ENCODE data around the gene CA10. TPM values are rescaled to one million over a fixed set of nuclear protein-coding genes. Genes with fewer than 3 reads are reported as not detected.

Gene CA10
- total and polyA plus RNA-seq, 2 donors (not counting 1 experiment from before 2014, with no cell fraction given) = not detected

DNA sequence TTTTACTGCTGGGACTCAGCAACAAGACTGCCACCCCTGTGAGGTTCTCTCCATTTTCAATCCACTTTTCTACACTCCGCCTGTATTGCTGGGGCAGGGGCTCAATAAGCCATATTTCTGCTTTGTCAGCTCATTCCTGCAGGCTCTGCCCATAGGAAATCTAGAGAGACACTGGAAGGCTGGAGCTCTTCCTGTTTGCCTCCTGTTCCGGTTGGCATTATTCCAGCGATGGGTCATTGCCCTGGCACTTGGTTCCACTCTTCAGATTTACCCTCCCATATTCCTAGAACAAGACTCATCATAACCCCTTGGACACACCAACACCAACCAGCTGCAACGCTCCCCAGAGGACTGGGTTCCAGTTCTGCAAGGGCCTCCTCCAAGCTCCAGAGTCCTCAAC, 210.4 kb downstream of the CA10 start:
- Histone ChIP-seq H2AFZ (ENCODE audit: low read length) (no peak overlapping the region), H3K9me3 (ENCODE audit: control insufficient read depth, insufficient read depth, low read depth, low read length) (no peaks in the 10 kb centered on the region), H4K20me1 (ENCODE audit: control insufficient read depth, extremely low read depth, insufficient read depth, low read length) (no peaks in the 10 kb centered on the region), H3K79me2 (ENCODE audit: control insufficient read depth, insufficient read depth, low read length) (no peaks in the 10 kb centered on the region), H3K27ac (ENCODE audit: insufficient read depth, low read length) (no peak overlapping the region), H3K27me3 (ENCODE audit: control insufficient read depth, insufficient read depth, low read length) (no peaks in the 10 kb centered on the region), H3K9ac (ENCODE audit: insufficient read depth, low read length) (no peak overlapping the region), H3K4me3 (replicated peaks in 1 of 4; ENCODE audit: control extremely low read depth in 1 of 4, insufficient read depth in 1 of 4, low read depth in 3 of 4, low read length in 4 of 4) (no peak overlapping the region), H3K36me3 (ENCODE audit: control insufficient read depth, insufficient read depth, low read length) (no peaks in the 10 kb centered on the region), H3K4me1 (ENCODE audit: control insufficient read depth, extremely low read depth, insufficient read depth, low read length) (no peaks in the 10 kb centered on the region), H3K4me2 (ENCODE audit: extremely low read depth, insufficient read depth, low read length) (no peak overlapping the region)
- DNase-seq (ENCODE audit: low read depth in 2 of 2) = no peak
- TF ChIP-seq EZH2 (IDR thresholded peaks at IDR 0.05; ENCODE audit: low read length, missing control alignments) = no peak
- TF ChIP-seq, protein P1, sequence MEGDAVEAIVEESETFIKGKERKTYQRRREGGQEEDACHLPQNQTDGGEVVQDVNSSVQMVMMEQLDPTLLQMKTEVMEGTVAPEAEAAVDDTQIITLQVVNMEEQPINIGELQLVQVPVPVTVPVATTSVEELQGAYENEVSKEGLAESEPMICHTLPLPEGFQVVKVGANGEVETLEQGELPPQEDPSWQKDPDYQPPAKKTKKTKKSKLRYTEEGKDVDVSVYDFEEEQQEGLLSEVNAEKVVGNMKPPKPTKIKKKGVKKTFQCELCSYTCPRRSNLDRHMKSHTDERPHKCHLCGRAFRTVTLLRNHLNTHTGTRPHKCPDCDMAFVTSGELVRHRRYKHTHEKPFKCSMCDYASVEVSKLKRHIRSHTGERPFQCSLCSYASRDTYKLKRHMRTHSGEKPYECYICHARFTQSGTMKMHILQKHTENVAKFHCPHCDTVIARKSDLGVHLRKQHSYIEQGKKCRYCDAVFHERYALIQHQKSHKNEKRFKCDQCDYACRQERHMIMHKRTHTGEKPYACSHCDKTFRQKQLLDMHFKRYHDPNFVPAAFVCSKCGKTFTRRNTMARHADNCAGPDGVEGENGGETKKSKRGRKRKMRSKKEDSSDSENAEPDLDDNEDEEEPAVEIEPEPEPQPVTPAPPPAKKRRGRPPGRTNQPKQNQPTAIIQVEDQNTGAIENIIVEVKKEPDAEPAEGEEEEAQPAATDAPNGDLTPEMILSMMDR (conservative IDR thresholded peaks at IDR 0.05 in 1 of 2, IDR thresholded peaks at IDR 0.05 in 1 of 2; ENCODE audit: low read depth in 1 of 2, low read length in 2 of 2) = no peak

DNA sequence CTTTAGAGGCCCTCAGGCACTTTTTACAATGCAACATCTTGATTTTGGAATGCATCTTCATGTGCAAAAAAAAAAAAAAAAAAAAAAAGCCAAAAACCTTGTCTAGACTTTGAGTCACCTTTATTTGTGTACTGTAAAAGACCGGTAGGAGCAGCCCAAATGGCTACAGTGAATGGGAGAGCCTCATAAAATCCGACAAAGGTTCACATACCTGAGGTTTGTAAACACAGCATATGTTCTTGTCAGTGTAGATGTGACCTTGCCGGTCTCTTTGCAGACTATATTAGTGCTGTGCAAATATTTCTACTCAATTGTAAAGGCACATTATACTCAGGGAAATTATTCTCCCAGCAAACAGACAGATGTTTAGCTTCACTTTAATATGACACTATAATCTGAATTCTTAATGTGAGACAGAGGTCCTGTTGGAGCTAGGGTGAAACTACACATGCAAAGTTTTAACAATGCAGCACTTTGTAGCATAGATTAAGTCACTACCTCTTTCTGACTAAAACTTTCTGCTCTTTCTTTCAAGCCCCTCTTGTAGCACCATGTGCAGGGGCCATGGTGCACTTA, 211.3 kb downstream of the CA10 start:
- Histone ChIP-seq H3K79me2 (ENCODE audit: control insufficient read depth, insufficient read depth, low read length) (no peaks in the 10 kb centered on the region), H3K27me3 (ENCODE audit: control insufficient read depth, insufficient read depth, low read length) (no peaks in the 10 kb centered on the region), H3K4me2 (ENCODE audit: extremely low read depth, insufficient read depth, low read length) (no peak overlapping the region), H3K36me3 (ENCODE audit: control insufficient read depth, insufficient read depth, low read length) (no peaks in the 10 kb centered on the region), H4K20me1 (ENCODE audit: control insufficient read depth, extremely low read depth, insufficient read depth, low read length) (no peaks in the 10 kb centered on the region), H3K9me3 (ENCODE audit: control insufficient read depth, insufficient read depth, low read depth, low read length) (no peaks in the 10 kb centered on the region), H3K4me3 (replicated peaks in 1 of 4; ENCODE audit: control extremely low read depth in 1 of 4, insufficient read depth in 1 of 4, low read depth in 3 of 4, low read length in 4 of 4) (no peak overlapping the region), H3K27ac (ENCODE audit: insufficient read depth, low read length) (no peak overlapping the region), H3K9ac (ENCODE audit: insufficient read depth, low read length) (no peak overlapping the region), H2AFZ (ENCODE audit: low read length) (no peak overlapping the region), H3K4me1 (ENCODE audit: control insufficient read depth, extremely low read depth, insufficient read depth, low read length) (no peaks in the 10 kb centered on the region)
- no peak for TF ChIP-seq EZH2 (IDR thresholded peaks at IDR 0.05; ENCODE audit: low read length, missing control alignments)
- TF ChIP-seq, protein P1 (conservative IDR thresholded peaks at IDR 0.05 in 1 of 2, IDR thresholded peaks at IDR 0.05 in 1 of 2; ENCODE audit: low read depth in 1 of 2, low read length in 2 of 2) = no peak
- DNase-seq (ENCODE audit: low read depth in 2 of 2) = no peak

DNA sequence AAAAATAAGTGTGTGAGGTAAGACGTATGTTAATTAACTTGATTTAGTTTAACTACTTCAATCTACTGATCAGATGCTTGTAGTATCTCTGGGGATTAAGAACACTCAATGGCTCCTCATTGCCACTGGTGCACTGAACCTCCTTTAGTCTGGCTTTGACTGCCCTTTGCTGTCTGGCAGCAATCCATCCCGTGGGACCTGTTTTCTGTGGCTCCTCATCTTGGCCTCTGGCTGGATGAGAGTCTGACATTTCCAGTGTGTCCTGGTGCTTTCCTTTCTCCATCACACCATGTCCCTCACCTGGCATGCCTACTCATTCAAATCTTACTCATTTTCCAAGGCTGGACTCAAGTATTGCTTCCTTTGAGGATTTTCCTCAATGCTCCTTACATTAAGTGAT, 212.2 kb downstream of the CA10 start:
- no peaks in the 10 kb centered on the region for H4K20me1 ChIP-seq (ENCODE audit: control insufficient read depth, extremely low read depth, insufficient read depth, low read length)
- no peaks in the 10 kb centered on the region for H3K36me3 ChIP-seq (ENCODE audit: control insufficient read depth, insufficient read depth, low read length)
- H3K4me3 ChIP-seq (replicated peaks in 1 of 4; ENCODE audit: control extremely low read depth in 1 of 4, insufficient read depth in 1 of 4, low read depth in 3 of 4, low read length in 4 of 4) = no peak overlapping the region
- TF ChIP-seq, protein P1 (conservative IDR thresholded peaks at IDR 0.05 in 1 of 2, IDR thresholded peaks at IDR 0.05 in 1 of 2; ENCODE audit: low read depth in 1 of 2, low read length in 2 of 2) = no peak
- TF ChIP-seq EZH2 (IDR thresholded peaks at IDR 0.05; ENCODE audit: low read length, missing control alignments) = no peak
- no peak overlapping the region for H2AFZ ChIP-seq (ENCODE audit: low read length)
- no peaks in the 10 kb centered on the region for H3K79me2 ChIP-seq (ENCODE audit: control insufficient read depth, insufficient read depth, low read length)
- H3K27ac ChIP-seq (ENCODE audit: insufficient read depth, low read length) = no peak overlapping the region
- no peaks in the 10 kb centered on the region for H3K27me3 ChIP-seq (ENCODE audit: control insufficient read depth, insufficient read depth, low read length)
- H3K4me2 ChIP-seq (ENCODE audit: extremely low read depth, insufficient read depth, low read length) = no peak overlapping the region
- H3K9me3 ChIP-seq (ENCODE audit: control insufficient read depth, insufficient read depth, low read depth, low read length) = no peaks in the 10 kb centered on the region
- no peak overlapping the region for H3K9ac ChIP-seq (ENCODE audit: insufficient read depth, low read length)
- no peaks in the 10 kb centered on the region for H3K4me1 ChIP-seq (ENCODE audit: control insufficient read depth, extremely low read depth, insufficient read depth, low read length)
- DNase-seq (ENCODE audit: low read depth in 2 of 2) = no peak
